Measurements from ENCODE around the gene HCFC1.
A peak's percentile ranks its signal among the peaks of the same experiment; 100 is the strongest.

Gene HCFC1

DNA sequence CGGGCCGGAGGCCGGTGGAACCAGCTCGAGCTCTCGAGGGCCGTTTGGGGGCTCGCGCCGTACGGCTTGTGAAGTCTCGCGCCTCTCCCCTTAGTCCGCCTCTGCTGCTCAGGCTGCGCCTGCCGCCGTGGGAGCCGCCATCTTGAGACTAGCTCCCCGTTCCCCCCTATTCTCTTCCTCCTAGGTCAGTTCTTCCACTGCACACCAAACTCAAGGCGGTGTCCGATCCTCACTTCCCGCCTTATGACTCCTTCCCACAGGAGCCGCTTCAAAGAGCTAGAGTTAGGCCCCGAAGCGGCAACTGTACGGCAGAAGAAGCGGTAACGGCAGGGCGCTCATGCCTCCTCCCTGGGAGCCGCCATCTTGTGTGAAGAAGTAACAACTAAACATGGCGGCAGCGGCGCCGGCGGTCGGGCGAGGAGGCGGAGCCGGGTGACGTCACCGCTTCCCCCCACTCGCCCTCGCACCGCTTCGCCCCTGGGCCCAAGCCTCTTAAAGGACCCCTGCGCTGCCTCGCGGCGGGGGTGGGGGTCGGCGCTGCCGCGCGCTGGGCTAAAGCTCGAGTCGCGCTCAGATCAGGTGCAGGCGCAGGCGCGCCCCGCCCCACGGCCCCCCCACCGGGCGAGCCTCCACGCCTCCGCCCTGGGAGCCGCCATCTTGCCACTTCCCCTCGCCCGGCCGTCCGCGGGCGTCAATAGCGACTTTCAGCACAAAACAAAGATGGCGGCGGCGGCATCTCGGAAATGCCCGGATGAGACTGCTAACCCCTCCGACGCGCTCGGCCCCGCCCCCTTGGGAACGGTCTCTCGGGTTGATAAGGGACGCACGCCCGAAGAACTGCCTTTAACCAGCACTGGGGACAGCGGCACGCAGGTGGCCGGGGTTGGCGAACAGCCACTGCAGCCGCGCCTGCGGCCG, at the start of gene HCFC1:
Gene HCFC1, minus strand, starts transcription at position 369 of the 918 bp plus-strand sequence. CDS start 978 bp downstream, outside the sequence.
- peak; percentile 76 for DNase-seq (ENCODE audit: low spot score)

DNA sequence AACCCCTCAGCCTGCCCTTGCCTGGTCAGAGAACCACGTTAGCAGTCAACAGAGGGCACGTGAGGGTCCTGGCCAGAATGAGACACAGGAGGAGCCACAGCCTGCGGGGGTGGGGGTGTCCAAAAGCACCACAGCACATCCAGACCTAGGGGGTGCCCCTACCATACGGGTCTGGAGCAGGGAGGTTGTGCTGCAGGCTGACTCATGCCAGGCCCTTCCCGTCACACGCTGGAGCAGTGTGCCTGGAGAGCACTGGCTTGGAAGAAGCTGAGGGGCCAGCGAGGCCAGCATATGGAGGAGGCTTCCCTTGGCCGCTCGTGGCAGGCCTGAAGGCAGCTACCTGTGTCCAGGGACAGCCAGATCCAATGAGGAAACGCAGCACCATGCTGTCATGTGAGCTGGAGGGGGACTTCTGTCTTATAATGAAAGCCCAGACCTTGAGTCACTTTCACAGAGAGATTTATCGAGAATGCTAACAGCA, 49.6 kb upstream of the HCFC1 start:
- DNase-seq (ENCODE audit: low spot score), result no peak

DNA sequence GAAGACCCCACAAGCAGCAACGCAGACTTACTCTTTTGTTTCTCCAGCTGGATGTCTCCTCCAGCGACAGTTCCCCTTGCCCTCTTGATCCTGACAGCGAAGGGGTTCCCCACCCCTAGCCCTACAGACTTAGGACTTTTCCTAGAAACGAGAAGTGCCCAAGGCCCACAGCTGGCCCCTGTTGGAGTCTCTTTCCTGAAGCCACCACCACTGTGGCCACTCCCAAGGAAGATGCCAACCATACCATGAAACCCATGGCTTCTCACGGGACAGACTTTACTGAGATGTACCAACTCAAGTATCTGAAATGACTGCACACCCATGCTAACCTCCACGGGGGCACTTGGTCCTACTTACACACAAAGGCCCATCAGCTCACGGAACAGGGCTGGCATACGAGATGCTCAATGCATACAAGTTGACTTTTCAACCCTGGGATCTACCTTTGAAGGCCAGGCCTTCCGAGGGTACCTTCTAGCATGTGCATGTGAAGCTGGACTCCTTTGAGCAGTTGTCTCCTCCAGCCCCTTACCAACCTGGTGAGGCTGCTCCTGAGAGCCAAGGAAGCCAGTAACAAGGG, 49.0 kb upstream of the HCFC1 start:
- DNase-seq (ENCODE audit: low spot score), result no peak

DNA sequence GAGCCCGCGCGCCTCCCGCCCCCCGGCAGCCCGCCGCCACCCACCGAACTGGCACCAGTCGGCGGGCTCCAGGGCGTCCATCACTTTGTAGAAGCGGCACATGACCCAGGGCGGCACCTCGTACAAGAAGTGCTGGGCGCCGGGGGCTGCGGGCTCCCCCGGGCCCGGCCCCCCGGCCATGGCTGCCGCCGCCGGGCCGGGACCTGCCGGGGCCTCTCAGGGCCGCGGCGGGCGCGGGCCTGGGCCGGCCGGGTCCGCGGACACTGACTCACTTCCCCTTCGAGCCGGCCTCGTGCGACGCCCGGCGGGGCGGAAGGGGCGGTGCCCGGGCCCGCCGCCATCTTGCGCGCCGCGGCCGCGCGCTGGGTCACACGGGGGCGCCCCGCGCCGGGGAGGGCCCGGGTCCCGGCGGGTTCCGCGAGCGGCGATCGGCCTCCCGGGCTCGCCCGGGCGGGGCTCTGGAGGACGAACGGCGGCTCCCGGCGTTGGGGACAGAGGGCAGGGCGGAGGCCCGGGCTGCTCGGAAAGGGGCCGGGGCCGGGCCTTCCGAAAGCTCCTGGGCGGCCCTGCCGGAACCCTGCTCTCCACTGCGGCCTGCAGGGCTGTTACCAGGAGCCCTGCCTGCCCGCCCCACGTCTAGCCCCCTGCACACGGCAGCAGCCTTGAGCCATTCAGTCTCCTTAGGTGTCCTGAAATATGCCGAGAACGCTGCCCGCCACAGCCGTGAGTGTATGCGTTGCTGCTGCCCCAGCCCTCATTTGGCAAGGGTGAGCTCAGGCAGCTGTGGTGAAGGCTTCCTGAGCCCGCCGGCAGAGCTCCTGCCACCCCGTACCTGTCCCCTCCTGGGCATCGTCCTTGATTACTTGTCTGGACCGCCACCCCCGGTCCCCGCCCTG, 48.3 kb upstream of the HCFC1 start, which contains the start of gene IRAK1:
Gene IRAK1, minus strand, starts transcription at position 270 of the 896 bp plus-strand sequence. Its CDS starts 90 bp downstream, at position 180.
- DNase-seq (ENCODE audit: low spot score), result peak; percentile 70

DNA sequence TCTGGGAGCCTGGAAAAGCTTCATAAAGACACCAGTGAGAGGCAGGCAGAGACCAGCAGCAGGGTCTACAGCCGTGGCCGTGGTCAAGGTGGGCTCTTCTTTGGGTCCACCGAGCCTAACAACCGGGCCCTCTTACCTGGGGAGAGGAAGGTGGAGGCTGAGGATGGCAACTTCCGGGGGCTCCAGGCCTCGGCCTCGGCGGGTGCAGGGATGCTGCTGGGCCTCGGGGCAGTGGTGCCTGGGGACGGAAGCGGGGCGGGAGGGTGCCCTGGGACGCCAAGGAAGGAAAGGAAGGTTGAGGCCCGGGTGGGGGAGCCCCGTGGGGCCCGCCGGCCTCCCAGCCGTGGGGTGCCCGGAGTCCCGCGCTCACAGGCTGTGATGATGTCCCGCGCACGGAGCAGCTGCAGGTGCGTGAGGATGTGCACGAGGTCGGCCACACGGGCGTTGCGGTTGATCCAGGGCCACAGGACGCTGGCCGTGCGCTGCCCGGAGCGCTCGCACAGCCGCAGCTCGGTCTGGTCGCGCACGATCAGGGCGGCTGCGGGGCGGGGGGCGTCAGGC, 47.5 kb upstream of the HCFC1 start:
- peak; percentile 35 for DNase-seq (ENCODE audit: low spot score)

DNA sequence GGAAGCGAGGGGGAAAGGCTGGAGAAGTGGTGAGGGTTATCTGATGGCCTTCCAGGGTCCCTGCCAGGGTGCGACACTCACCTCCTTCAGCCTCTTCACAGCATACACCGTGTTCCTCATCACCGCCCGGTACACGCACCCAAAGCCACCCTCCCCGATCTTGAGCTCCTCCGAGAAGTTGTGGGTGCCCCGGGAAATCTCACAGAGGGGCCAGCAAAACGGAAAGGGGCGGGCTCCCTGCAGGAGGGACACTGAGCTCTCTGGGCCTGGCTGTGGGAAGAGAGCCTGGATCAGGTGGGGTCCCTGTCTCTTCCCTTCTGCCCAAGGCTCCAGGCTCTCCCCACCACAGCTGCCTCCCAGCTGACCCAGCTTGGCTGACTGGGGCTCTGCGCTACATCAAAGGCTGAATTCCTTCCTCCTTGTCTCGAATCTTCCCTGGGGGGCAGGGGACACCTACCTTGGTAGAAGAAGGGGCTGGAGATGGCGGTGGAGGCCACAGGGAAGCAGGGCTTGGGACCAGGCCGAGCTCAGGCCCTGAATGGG, 47.0 kb upstream of the HCFC1 start:
- no peak for DNase-seq (ENCODE audit: low spot score)

DNA sequence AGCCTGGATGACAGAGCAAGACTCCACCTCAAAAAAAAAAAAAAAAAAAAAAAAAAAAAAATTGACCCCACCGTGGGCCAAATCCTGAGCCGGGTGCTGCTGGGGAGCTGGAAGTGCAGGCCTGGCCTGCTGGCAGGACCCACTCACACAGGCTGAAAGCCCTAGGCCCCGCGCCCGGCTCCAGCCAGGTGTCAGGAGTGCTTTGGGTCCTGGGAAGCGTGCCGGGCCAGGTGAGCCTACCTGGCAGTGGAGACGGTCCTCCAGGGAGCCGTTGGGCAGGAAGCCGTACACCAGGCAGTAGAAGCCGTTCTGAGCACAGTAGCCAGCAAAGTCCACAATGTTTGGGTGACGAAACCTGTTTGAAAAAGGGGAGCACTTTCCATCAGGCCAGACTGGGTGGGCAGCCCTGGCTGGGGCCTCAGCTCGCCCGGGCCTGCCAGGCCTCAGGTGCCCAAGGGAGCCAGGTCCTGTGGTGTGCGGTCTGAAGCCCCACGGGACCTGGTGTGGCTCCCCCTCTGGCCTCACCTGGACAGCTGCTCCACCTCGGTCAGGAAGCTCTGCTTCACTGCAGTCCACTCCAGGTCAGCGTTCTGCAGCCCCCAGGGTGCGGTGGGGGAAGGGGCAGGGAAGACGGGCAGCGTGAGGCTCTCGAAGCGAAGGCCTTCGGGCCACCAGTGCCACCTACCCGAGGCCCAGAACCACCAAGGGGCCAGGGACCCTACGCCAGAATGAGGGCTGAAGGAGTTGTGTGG, 46.3 kb upstream of the HCFC1 start:
- DNase-seq (ENCODE audit: low spot score), result no peak

DNA sequence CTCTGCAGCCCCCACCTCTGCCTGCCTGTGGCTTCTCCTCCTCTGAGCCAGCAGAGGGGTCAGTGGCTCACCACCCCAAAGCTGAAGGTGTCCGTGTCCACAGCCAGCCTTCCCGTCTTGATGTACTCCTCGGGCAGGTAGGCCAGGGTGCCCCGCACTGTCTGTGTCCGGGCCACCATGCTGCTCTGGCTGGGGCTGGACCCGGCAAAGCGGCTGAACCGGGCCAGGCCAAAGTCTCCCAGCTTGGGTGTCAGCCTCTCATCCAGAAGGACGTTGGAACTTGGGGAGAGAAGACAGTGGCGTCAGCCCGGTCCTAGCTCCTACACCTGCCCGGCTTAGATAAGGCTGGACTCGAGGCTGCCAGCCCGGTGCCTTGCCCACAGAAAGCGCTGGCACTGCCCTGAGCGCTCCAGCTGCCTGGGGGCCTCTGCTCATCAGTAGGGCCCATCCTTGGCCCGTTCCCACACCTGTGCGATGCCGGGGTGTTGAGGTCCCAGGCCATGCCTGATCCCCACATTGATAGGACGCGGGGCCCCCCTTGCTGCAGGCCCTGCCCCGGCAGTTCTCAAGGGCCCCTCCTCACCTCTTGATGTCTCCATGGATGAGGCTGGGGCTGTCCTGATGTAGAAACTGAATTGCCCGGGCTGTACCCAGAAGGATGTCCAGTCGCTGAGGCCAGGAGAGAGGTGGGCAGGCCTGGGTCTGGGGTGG, 44.9 kb upstream of the HCFC1 start:
- DNase-seq (ENCODE audit: low spot score), result no peak

DNA sequence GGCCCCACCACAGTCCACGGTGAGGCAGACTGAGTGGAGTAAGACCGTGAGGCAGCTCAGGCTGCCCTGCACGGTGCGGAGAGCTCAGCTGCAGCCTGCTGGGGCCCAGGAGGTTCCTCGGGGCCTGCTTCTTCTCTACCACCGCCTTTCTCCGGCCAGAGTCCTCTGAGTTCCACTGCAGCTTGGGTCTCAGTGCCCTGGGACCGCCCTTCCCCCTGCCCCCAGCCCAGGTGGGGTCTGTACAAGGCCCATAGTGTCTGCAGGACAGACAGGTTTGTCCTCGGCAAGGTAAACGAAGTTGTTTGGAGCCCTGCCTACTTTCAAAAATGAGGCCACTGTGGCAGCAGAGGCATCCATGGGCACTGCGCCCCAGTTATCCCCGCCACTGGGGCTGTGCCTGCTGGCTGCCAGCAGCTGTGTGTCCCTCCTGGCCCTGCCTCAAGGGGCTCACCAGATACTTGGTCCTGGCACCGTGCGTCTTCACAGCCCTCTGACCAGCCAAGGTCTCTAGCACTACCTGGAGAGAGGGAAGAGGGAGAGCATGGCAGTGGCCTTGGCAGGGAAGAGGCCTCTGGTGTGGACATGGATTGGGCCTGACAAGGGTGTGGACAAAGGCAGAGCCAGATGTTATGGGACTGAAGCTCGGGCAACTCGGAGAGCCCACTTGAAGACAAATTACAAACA, 44.1 kb upstream of the HCFC1 start:
- DNase-seq (ENCODE audit: low spot score), result no peak

DNA sequence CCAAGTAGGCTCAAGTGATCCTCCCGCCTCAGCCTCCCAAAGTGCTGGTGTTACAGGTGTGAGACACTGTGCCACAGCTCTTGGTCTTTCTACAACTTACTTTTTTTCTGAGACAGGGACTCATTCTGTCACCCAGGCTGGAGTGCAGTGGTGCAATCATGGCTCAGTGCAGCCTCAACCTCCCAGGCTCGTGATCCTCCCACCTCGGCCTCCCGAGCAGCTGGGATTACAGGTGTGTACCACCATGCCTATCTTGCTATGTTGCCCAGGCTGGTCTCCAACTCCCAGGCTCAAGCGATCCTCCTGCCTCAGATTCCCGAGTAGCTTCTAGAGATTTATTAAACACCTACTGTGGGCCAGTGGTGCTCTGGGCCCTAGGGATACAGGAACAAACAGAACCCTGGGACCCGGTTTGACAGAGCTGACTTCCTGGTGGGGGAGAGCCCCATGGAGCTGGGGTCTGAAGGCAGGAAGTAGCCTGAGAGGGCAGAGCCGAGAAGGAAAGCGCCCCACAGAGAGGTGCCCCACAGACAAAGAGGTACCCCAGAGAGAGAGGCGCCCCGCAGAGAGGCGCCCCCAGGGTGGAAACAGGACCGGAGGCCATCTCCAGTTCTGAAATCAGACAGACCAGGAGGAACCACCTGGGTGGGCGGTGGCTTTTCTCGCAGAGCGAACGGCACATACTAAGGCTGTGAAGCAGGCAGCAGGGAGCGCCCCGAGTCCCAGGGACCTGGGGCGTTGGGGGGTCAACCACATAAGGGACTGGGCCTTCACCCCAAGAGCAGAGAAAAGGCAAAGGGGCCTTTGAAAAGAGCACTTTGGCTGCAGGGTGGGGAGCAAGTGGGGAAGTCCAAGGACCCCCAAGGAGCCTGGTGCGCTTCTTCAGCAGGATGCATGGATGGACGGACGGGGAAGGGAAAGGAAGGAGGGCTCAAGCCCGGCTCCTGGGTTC, 43.1 kb upstream of the HCFC1 start:
- no peak for DNase-seq (ENCODE audit: low spot score)

DNA sequence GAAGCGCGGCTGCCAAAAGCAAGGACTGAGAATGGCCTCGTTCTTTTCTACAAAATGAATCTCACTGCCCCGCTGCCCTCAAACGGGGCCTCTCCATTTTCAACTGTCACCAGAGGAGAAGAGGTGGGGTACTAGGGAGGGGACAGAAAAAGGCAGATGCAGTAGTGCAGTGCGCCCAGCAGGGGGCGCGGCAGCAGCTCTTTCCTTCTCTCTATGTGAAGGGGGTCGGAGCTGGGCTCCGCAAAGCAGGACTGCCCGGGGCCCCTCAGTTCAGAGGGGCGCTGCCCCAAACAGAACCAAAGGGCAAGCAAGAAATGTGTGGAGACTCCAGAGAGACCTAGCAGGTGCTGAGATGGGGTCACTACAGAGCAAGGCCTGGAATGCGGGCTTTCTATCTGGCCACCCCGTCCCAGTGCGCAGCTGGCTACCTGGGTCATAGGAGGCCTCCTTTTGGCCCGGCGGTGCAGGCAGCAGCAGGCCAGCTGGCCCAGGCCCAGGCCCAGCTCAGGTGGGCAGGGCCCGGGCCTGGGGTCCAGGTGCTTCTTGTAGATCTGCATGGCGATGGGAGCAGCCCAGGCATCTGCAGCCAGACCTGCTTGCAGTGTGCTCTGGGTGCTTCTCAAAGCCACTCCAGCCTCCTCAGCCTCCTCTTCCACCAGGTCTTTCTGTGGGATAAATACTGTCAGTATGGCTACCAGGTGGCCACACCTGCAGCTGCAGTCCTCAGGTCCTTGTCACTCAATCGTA, 42.2 kb upstream of the HCFC1 start:
- DNase-seq (ENCODE audit: low spot score), result peak; percentile 77

DNA sequence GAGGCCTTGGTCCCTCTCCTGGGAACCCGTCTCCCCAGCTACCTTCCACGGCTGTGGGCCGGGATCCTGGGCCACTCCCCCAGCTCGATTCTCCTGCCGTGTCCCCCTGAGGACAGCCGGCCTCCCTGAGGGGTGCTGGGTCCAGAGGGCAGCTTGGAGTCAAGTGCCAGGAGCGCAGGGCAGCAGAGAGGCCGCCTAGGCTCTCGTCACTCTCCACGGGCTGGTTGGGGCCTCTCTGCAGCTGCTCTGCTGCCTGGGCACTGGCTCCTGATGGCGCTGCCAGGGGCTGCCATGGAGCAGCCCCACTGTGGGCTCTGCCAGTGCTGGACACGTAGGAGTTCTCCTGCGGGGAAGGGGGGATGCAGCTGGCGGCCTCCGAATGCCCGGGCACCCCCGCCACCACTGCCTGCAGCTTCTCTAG, 41.4 kb upstream of the HCFC1 start:
- DNase-seq (ENCODE audit: low spot score), result no peak

DNA sequence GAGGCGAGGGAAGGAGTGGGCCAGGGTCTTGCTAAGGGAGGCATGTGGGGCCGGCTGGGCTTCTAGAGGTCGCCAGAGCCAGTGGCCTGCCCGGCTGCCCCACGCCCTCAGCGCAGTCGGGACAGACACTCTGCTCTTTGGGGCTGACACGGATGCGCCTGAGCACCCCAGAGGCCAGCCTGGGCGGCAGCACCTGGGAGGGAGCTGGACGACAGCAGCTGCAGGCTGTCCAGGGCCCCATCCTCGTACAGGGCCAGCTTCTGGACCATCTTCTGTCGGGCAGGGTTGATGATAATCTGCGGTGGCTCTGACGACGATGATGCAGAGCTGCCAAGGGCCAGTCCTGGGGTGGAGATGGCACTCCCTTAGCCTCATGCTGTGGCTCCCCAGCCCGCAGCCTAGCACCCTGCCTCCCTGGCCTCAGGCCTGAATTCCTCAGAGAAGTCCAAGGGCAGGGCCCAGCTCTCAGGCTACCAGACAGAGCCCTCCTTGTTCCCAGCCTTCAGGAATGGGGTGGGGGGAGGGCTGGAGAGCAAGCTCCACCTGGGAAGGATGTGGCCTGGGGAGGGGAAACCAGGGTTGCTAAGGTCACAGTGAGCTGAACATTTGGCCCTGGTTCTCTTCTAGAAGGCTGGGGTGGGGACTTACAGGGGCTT, 40.8 kb upstream of the HCFC1 start:
- no peak for DNase-seq (ENCODE audit: low spot score)

DNA sequence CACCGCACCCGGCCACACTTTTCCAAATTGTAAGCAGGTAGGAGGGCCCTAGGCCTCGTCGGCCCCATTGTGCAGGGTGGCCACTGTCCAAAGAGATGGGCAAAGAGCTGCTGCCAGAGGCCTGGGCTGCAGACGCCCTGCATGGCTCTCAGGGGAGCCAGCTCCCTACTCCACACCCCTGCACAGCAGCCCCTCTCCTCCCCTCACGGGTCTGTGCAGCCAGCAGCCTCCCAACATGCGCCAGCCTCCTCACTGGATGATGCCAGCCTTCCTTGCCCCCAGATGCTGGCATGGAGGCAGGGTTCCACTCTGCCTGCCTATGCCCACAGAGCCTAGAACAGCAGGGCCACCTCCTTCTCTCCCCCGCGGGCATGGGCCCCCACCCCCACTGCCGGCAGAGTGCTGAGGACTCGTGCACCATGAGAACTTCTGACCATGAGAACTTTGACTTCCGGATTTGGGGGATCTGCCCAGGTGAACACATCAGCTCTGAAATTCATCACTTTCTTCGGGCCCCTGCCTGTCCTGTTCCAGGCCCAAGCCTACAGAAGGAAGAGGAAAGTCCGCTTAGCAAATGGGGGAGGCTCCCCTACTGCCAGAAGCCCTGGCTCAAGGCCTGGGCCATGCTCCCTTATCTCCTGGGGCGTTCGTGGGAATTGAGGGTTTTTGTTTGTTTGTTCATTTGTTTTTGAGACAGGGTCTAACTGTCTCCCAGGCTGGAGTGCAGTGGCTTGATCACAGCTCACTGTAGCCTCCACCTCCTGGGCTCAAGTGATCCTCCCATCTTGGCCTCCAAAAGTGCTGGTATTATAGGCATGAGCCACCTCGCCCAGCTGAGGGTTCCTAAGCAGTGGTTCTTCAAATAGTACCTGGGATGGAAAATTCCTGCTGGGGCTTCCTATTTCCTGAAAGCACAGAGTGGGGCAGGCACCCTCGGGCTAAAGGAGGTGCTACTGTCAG, 40.0 kb upstream of the HCFC1 start:
- DNase-seq (ENCODE audit: low spot score), result no peak

DNA sequence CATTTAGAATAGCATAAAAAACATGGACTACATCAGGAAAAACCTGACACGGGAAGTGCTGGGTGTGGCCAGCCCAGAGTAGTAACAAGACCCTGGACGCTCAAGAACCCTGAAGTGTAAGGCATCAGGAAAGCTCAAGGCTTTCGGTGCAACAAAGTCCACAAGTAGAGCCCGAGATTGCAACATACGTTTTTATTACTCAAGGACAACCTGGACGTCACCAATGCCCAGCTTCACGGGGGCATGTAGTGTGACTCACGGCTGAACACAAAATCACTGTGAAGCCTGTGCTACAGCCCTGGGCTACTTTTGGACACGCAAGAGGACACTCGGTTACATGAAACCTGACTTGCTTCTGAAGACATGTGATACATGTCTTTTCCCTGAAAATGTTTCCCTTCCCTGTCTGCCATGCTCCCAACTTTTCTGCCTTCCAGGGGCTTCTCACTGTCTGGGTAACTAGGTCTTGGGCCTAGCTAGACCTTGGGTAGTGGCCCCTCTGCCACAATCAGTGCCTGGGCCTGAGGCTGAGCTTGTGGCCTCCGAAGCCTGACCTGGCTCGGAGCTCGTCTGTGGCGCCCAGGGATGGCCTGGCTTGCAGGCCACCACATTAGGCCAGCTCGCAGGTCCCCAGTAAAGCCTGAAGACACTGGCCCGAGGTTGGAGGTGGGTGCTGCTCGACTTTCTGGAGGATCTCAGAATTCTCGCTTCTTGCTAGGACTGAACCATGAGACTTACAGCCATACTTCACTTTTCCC, 38.9 kb upstream of the HCFC1 start:
- DNase-seq (ENCODE audit: low spot score), result peak; percentile 54
